Liver (tissue), 3 donors: ENCODE data around the gene OSBP2.
A peak's percentile ranks its signal among the peaks of the same experiment; 100 is the strongest.

Experiments used
- ATF3 ChIP-seq: IDR thresholded peaks from 2 replicates; pipeline ENCODE4 v1.6.1; 2016; ENCODE audit warnings: antibody characterized with exemption
- CTCF ChIP-seq: fragments of 150-350 bp; IDR thresholded peaks from 2 replicates; pipeline ENCODE4 v1.5.1; 2017; ENCODE audit warnings: improper control_type of control experiment, low read depth, low read length; ENCODE audit not compliant: missing input control
- FOXA1 ChIP-seq: IDR thresholded peaks from 2 replicates; pipeline ENCODE4 v1.6.1; 2016; ENCODE audit warnings: antibody characterized with exemption
- GABPA ChIP-seq, 2 donors: IDR thresholded peaks in 1 of 2; conservative IDR thresholded peaks in 1 of 2; 2 replicates each; pipeline ENCODE4 v1.6.1; 2016; ENCODE audit warnings: antibody characterized with exemption in 2 of 2, mild to moderate bottlenecking in 1 of 2, moderate library complexity in 1 of 2
- JUND ChIP-seq, 2 donors: IDR thresholded peaks; 2 replicates each; pipeline ENCODE4 v1.6.1; 2016; ENCODE audit warnings: antibody characterized with exemption in 2 of 2
- MAX ChIP-seq: IDR thresholded peaks from 2 replicates; pipeline ENCODE4 v1.6.1; 2016; ENCODE audit warnings: antibody characterized with exemption
- RAD21 ChIP-seq, 2 donors: IDR thresholded peaks; 2 replicates each; pipeline ENCODE4 v1.6.1; 2016; ENCODE audit warnings: antibody characterized with exemption in 2 of 2, mild to moderate bottlenecking in 2 of 2
- REST ChIP-seq: IDR thresholded peaks from 2 replicates; pipeline ENCODE4 v1.6.1; 2016; ENCODE audit warnings: antibody characterized with exemption, mild to moderate bottlenecking
- RXRA ChIP-seq, 2 donors: IDR thresholded peaks; 2 replicates each; pipeline ENCODE4 v1.6.1; 2017 to 2018; ENCODE audit warnings: antibody characterized with exemption in 2 of 2, mild to moderate bottlenecking in 1 of 2
- SP1 ChIP-seq: IDR thresholded peaks from 2 replicates; pipeline ENCODE4 v1.6.1; 2018; ENCODE audit warnings: antibody characterized with exemption, mild to moderate bottlenecking
- TAF1 ChIP-seq: conservative IDR thresholded peaks from 2 replicates; pipeline ENCODE4 v1.6.1; 2016; ENCODE audit warnings: antibody characterized with exemption, mild to moderate bottlenecking
- YY1 ChIP-seq: IDR thresholded peaks from 2 replicates; pipeline ENCODE4 v1.6.1; 2016; ENCODE audit warnings: antibody characterized with exemption, mild to moderate bottlenecking
- ZBTB33 ChIP-seq: IDR thresholded peaks from 2 replicates; pipeline ENCODE4 v1.6.1; 2016; ENCODE audit warnings: antibody characterized with exemption
- donor health status: healthy.
- donor health status: healthy.

- TF ChIP-seq CTCF (no peak), JUND (IDR thresholded peaks at IDR 0.05) (no peak), MAX (peak; percentile 94), ZBTB33 (peak; percentile 91), SP1 (no peak), GABPA (IDR thresholded peaks at IDR 0.05 in 1 of 2, conservative IDR thresholded peaks at IDR 0.05 in 1 of 2) (peak in 1 of 2 donors; percentile 41), YY1 (peak; percentile 21), FOXA1 (no peak), REST (no peak), RAD21 (IDR thresholded peaks at IDR 0.05) (no peak), TAF1 (no peak), RXRA (IDR thresholded peaks at IDR 0.05) (no peak), ATF3 (no peak)
Measured at GRCh38 chr22:30922151-30922611, 227.5 kb downstream of the OSBP2 start.
